Activated effector memory CD4-positive, alpha-beta T cell treated with Interleukin-2 at 50 U/mL for 16 hours (primary cell): ENCODE data around the gene TMEM119.

Experiments used
- DNase-seq: peaks from one replicate; pipeline ENCODE4 v3.0.0-alpha.2; 2020

The TMEM119 gene

GRCh38 chr12:108615918-108616317 lies 18.0 kb upstream of the TMEM119 start:
- DNase-seq: no peak

- no peak for DNase-seq
Observed at GRCh38 chr12:108614639-108615038, 16.8 kb upstream of the TMEM119 start.

GRCh38 chr12:108614041-108614440 lies 16.2 kb upstream of the TMEM119 start:
- DNase-seq: no peak

GRCh38 chr12:108613548-108613947 lies 15.7 kb upstream of the TMEM119 start:
- no peak for DNase-seq

- no peak for DNase-seq
Observed at GRCh38 chr12:108612788-108613282, 15.0 kb upstream of the TMEM119 start.

- no peak for DNase-seq
Observed at GRCh38 chr12:108611884-108612415, 14.1 kb upstream of the TMEM119 start.

- DNase-seq: no peak
Observed at GRCh38 chr12:108610856-108611605, 13.1 kb upstream of the TMEM119 start.

GRCh38 chr12:108610336-108610815 lies 12.5 kb upstream of the TMEM119 start:
- no peak for DNase-seq

GRCh38 chr12:108609537-108610335 lies 11.9 kb upstream of the TMEM119 start:
- DNase-seq: no peak

GRCh38 chr12:108608616-108609015 lies 10.7 kb upstream of the TMEM119 start:
- DNase-seq: no peak

- no peak for DNase-seq
Observed at GRCh38 chr12:108607981-108608600, 10.2 kb upstream of the TMEM119 start.

- DNase-seq: no peak
Observed at GRCh38 chr12:108606492-108606891, 8.6 kb upstream of the TMEM119 start.

GRCh38 chr12:108605690-108606406 lies 8.0 kb upstream of the TMEM119 start:
- no peak for DNase-seq

GRCh38 chr12:108605000-108605689 lies 7.3 kb upstream of the TMEM119 start:
- no peak for DNase-seq

- DNase-seq: no peak
Observed at GRCh38 chr12:108604208-108604941, 6.5 kb upstream of the TMEM119 start.

GRCh38 chr12:108603743-108604142 lies 5.9 kb upstream of the TMEM119 start:
- no peak for DNase-seq

- DNase-seq: no peak
Observed at GRCh38 chr12:108602976-108603704, 5.3 kb upstream of the TMEM119 start.

- no peak for DNase-seq
Observed at GRCh38 chr12:108602209-108602705, 4.4 kb upstream of the TMEM119 start.

GRCh38 chr12:108600702-108601007 lies 2.8 kb upstream of the TMEM119 start:
- DNase-seq: no peak

- no peak for DNase-seq
Observed at GRCh38 chr12:108599948-108600701, 2.2 kb upstream of the TMEM119 start.
